ENCODE results near the gene HOXA6. TPM values are rescaled to one million over a fixed set of nuclear protein-coding genes. Genes with fewer than 3 reads are reported as not detected.

HOXA6 gene
- total RNA-seq, 4 donors from 2014 or later: 1.1 to 1.6 TPM; not detected in 2

- intact Hi-C loops (cut with DNase I): loop anchor here (10.0 kb wide), 1 partner anchor 1312 kb away; no protein-coding TSS in a partner anchor
- 16 to 20% methylated on average over 39 to 41 of the region's 50 CpGs for WGBS, 2 donors
- TF ChIP-seq CTCF (IDR thresholded peaks at IDR 0.05) (no peak), POLR2A (IDR thresholded peaks at IDR 0.05) (no peak)
- Histone ChIP-seq H3K27ac (no peak overlapping the region), H3K36me3 (no peaks in the 10 kb centered on the region), H3K27me3 (peaks cover 83% of the 10 kb centered on the region), H3K9me3 (no peaks in the 10 kb centered on the region), H3K4me1 (peaks cover 0 to 26% of the 10 kb centered on the region in 2 donors), H3K4me3 (replicated peaks in 1 of 3) (no peak overlapping the region)
- DNase-seq: no peak
These were observed 19.2 kb upstream of the HOXA6 start for GRCh38 chr7:27166531-27167505.

GRCh38 chr7:27165996-27166530, 18.5 kb upstream of the HOXA6 start:
- Histone ChIP-seq H3K4me1 (peaks cover 5 to 31% of the 10 kb centered on the region in 2 donors), H3K27ac (no peak overlapping the region), H3K27me3 (peaks cover 81% of the 10 kb centered on the region), H3K9me3 (no peaks in the 10 kb centered on the region), H3K4me3 (replicated peaks in 1 of 3) (no peak overlapping the region), H3K36me3 (no peaks in the 10 kb centered on the region)
- DNase-seq: no peak
- TF ChIP-seq POLR2A (IDR thresholded peaks at IDR 0.05): no peak
- TF ChIP-seq CTCF (IDR thresholded peaks at IDR 0.05): no peak
- intact Hi-C loops (cut with DNase I): loop anchor here (10.0 kb wide), 1 partner anchor 1311 kb away; no protein-coding TSS in a partner anchor
- WGBS, 2 donors: 11 to 16% methylated on average over 8 to 44 of the region's 46 CpGs

- H3K9me3 ChIP-seq: no peaks in the 10 kb centered on the region
- 12% methylated on average over 31 to 37 of the region's 82 CpGs for WGBS, 2 donors
- H3K36me3 ChIP-seq: no peaks in the 10 kb centered on the region
- intact Hi-C loops (cut with DNase I): loop anchor here (10.0 kb wide), 1 partner anchor 1311 kb away; no protein-coding TSS in a partner anchor
- H3K4me1 ChIP-seq: peaks cover 10 to 36% of the 10 kb centered on the region in 2 donors
- peak in 1 of 2 donors; percentile 31 for DNase-seq
- H3K27ac ChIP-seq: no peak within 1 kb of the TSS
- H3K27me3 ChIP-seq: peaks cover 76% of the 10 kb centered on the region
- no peak for TF ChIP-seq POLR2A (IDR thresholded peaks at IDR 0.05)
- TF ChIP-seq CTCF (IDR thresholded peaks at IDR 0.05): no peak
- H3K4me3 ChIP-seq (replicated peaks in 1 of 3): no peak within 1 kb of the TSS
These were observed 17.8 kb upstream of the HOXA6 start, which contains the start of gene HOXA9 for GRCh38 chr7:27165089-27165995. HOXA9 (minus strand) TSS chr7:27165537; CDS start chr7:27165457, 80 bp downstream.

GRCh38 chr7:27164367-27165088, 17.0 kb upstream of the HOXA6 start:
- TF ChIP-seq CTCF (IDR thresholded peaks at IDR 0.05): no peak
- no peak for TF ChIP-seq POLR2A (IDR thresholded peaks at IDR 0.05)
- no peaks in the 10 kb centered on the region for H3K9me3 ChIP-seq
- no peak for DNase-seq
- no peaks in the 10 kb centered on the region for H3K36me3 ChIP-seq
- H3K27ac ChIP-seq: no peak overlapping the region
- H3K27me3 ChIP-seq: peaks cover 75% of the 10 kb centered on the region
- WGBS, 2 donors: 6 to 9% methylated on average over 13 to 25 of the region's 47 CpGs
- intact Hi-C loops (cut with DNase I): loop anchor here (5.0 to 10.0 kb wide), 2 partner anchors 787 to 1310 kb away; no protein-coding TSS in a partner anchor
- peaks cover 12 to 31% of the 10 kb centered on the region in 2 donors for H3K4me1 ChIP-seq
- no peak overlapping the region for H3K4me3 ChIP-seq (replicated peaks in 1 of 3)
